GM10266 (cell line): ENCODE results near the gene ECI2.

Source experiments
- DNase-seq: peaks from one replicate; pipeline ENCODE4 v3.0.0; 2012; ENCODE audit errors: extremely low spot score
- TF ChIP-seq, protein P1 (sequence below): IDR thresholded peaks from 2 replicates; pipeline ENCODE4 v1.5.1; 2012; ENCODE audit warnings: mild to moderate bottlenecking, low read depth; ENCODE audit not compliant: control insufficient read depth, insufficient read depth; ENCODE audit errors: missing control alignments

Gene ECI2

DNA sequence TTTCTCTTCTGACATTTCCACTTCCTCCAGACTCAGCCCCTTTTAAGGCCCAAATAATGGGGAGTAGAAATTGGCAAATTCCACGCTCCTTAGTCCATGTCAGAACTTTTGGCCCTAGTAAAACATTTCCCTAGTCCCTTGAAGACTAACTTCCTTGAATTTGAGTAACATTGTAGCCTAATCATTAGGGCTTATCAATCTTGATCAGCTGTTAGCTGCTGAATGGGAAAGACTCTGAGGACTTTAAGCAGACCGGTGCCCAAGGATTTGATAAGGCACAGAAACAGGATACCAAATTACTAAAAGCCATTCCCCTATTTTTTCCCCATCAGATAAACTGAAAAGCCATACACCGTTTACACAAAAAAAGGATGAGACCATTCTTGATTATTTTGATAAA, 37.0 kb upstream of the ECI2 start:
- no peak for DNase-seq
- TF ChIP-seq, protein P1, sequence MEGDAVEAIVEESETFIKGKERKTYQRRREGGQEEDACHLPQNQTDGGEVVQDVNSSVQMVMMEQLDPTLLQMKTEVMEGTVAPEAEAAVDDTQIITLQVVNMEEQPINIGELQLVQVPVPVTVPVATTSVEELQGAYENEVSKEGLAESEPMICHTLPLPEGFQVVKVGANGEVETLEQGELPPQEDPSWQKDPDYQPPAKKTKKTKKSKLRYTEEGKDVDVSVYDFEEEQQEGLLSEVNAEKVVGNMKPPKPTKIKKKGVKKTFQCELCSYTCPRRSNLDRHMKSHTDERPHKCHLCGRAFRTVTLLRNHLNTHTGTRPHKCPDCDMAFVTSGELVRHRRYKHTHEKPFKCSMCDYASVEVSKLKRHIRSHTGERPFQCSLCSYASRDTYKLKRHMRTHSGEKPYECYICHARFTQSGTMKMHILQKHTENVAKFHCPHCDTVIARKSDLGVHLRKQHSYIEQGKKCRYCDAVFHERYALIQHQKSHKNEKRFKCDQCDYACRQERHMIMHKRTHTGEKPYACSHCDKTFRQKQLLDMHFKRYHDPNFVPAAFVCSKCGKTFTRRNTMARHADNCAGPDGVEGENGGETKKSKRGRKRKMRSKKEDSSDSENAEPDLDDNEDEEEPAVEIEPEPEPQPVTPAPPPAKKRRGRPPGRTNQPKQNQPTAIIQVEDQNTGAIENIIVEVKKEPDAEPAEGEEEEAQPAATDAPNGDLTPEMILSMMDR, result no peak

DNA sequence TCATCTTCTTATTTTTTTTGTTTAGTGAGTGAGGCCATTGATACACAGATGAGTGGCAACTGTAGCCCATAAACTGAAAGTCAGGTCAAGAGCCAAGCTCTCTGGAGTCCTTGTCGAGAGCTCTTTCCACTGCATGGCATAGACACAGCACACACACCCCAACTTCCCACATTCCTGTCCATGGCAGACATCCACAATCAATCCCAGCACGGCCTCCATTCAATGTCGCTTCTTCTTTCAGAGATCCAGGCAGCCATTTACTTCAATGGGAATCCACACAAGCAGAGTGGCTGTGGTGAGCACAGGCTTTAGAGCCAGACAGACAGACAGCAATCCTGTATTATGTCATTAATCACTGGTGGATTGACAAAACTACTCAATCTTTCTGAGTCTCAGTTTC, 34.9 kb upstream of the ECI2 start:
- DNase-seq, result no peak
- TF ChIP-seq, protein P1, result no peak

DNA sequence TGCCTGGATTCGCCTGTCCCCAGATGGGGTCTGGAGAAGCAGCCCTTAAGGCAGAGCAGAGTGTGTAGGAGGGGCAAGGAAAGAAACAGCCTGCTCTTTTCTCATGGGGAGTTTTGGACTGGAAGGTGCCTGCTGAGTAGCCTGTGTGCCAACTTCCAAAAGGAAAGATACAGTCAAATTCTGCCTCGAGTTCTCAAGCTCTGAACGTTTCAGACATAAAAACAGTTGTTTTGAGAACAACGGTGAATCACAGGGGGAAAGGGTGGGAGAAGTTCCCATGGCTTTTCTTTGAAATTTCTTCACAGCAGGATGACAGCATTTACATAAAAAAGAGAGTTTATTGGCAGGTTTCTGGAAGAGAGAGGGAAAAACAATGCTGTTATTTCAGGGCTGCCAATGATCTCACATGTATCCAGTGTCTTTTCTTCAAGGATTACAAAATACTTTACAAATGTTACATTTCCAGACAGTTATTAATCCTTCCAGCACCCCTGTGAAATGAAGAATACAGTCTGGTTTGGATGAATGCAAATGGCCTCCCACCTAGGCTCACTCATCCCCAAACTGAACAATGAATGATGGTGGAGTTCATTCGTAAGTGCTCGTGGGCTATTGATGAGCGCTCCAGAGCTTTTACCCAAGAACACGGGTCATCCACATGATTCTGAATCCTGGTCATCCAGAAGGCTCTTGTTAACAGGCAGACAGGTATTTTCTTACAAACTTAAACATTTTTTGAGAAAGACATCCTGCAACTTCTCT, 33.8 kb upstream of the ECI2 start:
- DNase-seq, result no peak
- TF ChIP-seq, protein P1, result no peak

- DNase-seq, result no peak
- TF ChIP-seq, protein P1, result no peak
Observed at GRCh38 chr6:4167833-4168232, 32.5 kb upstream of the ECI2 start.

DNA sequence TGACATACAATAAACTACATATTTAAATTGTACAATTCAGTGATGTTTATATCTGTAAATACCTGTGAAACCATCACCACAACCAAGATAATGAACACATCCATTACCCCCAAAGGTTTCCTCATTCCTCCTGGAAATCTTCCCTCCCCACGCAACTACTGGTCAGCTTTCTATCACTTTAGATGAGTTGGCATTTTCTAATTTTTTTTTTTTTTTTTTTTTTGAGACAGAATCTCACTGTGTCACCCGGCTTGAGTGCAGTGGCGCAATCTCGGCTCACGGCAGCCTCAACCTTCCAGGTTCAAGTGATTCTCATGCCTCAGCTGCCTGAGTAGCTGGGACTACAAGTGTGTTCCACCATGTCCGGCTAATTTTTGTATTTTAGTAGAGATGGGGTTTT, 31.7 kb upstream of the ECI2 start:
- TF ChIP-seq, protein P1, result no peak
- DNase-seq, result no peak

DNA sequence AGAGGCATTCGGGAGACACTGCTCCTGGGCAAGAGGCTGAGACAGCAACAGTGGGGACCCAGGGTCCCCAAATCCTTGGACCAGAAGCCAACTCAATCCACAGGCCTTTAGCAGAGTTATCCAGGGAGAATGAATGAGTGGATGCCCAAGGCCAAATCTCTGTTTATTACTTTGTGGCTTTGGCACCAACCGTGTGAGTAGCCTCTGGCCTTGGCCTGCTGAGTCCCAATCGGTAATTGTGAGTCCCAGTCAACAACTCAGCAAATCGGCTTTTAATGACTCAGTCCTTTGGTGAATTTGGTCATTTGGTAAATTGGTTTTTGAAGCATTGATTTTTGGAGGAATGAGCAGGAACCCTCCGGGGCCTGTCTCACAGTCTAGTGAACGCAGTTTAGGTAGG, 29.1 kb upstream of the ECI2 start:
- no peak for DNase-seq
- TF ChIP-seq, protein P1, result no peak

- no peak for DNase-seq
- TF ChIP-seq, protein P1, result no peak
Observed at GRCh38 chr6:4164117-4164442, 28.7 kb upstream of the ECI2 start.
